ENCODE measurements around the gene DES. TPM values are rescaled to one million over a fixed set of nuclear protein-coding genes. Genes with fewer than 3 reads are reported as not detected.
A peak's percentile ranks its signal among the peaks of the same experiment; 100 is the strongest.

Gene DES
- polyA plus RNA-seq, 3 donors: 6.1 to 7.0 (median 6.5) TPM

- DNase-seq (ENCODE audit: extremely low read depth in 1 of 11, low read depth in 9 of 11, low spot score in 4 of 11): no peak
These were observed 28.5 kb downstream of the DES start for GRCh38 chr2:219446689-219447088.

GRCh38 chr2:219447242-219448098 is 29.3 kb downstream of the DES start:
- no peak for DNase-seq (ENCODE audit: extremely low read depth in 1 of 11, low read depth in 9 of 11, low spot score in 4 of 11)

- DNase-seq (ENCODE audit: extremely low read depth in 1 of 11, low read depth in 9 of 11, low spot score in 4 of 11): no peak
These were observed 30.1 kb downstream of the DES start for GRCh38 chr2:219448099-219448775.

GRCh38 chr2:219448776-219449341 is 30.7 kb downstream of the DES start:
- DNase-seq (ENCODE audit: extremely low read depth in 1 of 11, low read depth in 9 of 11, low spot score in 4 of 11): no peak

GRCh38 chr2:219449609-219450008 is 31.4 kb downstream of the DES start:
- DNase-seq (ENCODE audit: extremely low read depth in 1 of 11, low read depth in 9 of 11, low spot score in 4 of 11): no peak

GRCh38 chr2:219451661-219452360 is 33.6 kb downstream of the DES start:
- no peak for DNase-seq (ENCODE audit: extremely low read depth in 1 of 11, low read depth in 9 of 11, low spot score in 4 of 11)

GRCh38 chr2:219452361-219453317 is 34.5 kb downstream of the DES start:
- no peak for DNase-seq (ENCODE audit: extremely low read depth in 1 of 11, low read depth in 9 of 11, low spot score in 4 of 11)

GRCh38 chr2:219453671-219454590 is 35.8 kb downstream of the DES start:
- DNase-seq (ENCODE audit: extremely low read depth in 1 of 11, low read depth in 9 of 11, low spot score in 4 of 11): no peak

- no peak for DNase-seq (ENCODE audit: extremely low read depth in 1 of 11, low read depth in 9 of 11, low spot score in 4 of 11)
These were observed 37.4 kb downstream of the DES start for GRCh38 chr2:219455581-219455980.

- DNase-seq (ENCODE audit: extremely low read depth in 1 of 11, low read depth in 9 of 11, low spot score in 4 of 11): no peak
These were observed 39.7 kb downstream of the DES start for GRCh38 chr2:219457784-219458369.

- DNase-seq (ENCODE audit: extremely low read depth in 1 of 11, low read depth in 9 of 11, low spot score in 4 of 11): no peak
These were observed 40.8 kb downstream of the DES start for GRCh38 chr2:219458996-219459395.

- DNase-seq (ENCODE audit: extremely low read depth in 1 of 11, low read depth in 9 of 11, low spot score in 4 of 11): no peak
These were observed 41.5 kb downstream of the DES start for GRCh38 chr2:219459460-219460311.

GRCh38 chr2:219460424-219460926 is 42.3 kb downstream of the DES start:
- DNase-seq (ENCODE audit: extremely low read depth in 1 of 11, low read depth in 9 of 11, low spot score in 4 of 11): peak in 6 of 11 donors; percentile 40 to 65 (median 60)

- DNase-seq (ENCODE audit: extremely low read depth in 1 of 11, low read depth in 9 of 11, low spot score in 4 of 11): no peak
These were observed 42.9 kb downstream of the DES start for GRCh38 chr2:219461047-219461514.

- DNase-seq (ENCODE audit: extremely low read depth in 1 of 11, low read depth in 9 of 11, low spot score in 4 of 11): no peak
These were observed 43.5 kb downstream of the DES start for GRCh38 chr2:219461669-219462068.

GRCh38 chr2:219462349-219462748 is 44.2 kb downstream of the DES start:
- DNase-seq (ENCODE audit: extremely low read depth in 1 of 11, low read depth in 9 of 11, low spot score in 4 of 11): no peak

All from renal cortex interstitium (tissue), 11 donors.